Body of pancreas (tissue), 4 donors: ENCODE results near the gene STPG4. TPM values are rescaled to one million over a fixed set of nuclear protein-coding genes. Genes with fewer than 3 reads are reported as not detected.

Source experiments
- ATAC-seq: fragments of 150-250 bp; one replicate; pipeline ENCODE4 v1.9.1; 2016
- DNase-seq, 4 donors: peaks; one replicate each; pipeline ENCODE4 v3.0.0-alpha.2; 2019
- H3K27ac ChIP-seq, 4 donors: fragments of 200-600 bp; sonication (generic); 1 replicate in 3 of 4; 2 replicates in 1 of 4; pipeline versions ENCODE4 v1.5.1 to v1.6.1; 2016 to 2019; ENCODE audit warnings: mild to moderate bottlenecking in 1 of 4, mixed read lengths in 1 of 4, moderate library complexity in 1 of 4
- H3K27me3 ChIP-seq, 2 donors: fragments of 200-600 bp; sonication (generic); one replicate each; pipeline ENCODE4 v1.6.0; 2016; ENCODE audit warnings: mild to moderate bottlenecking in 1 of 2
- H3K36me3 ChIP-seq, 2 donors: fragments of 200-600 bp; sonication (generic); replicated peaks in 1 of 2; 2 replicates each; pipeline ENCODE4 v1.5.1; 2016; ENCODE audit warnings: low read depth in 2 of 2; ENCODE audit not compliant: insufficient read depth in 1 of 2
- H3K4me1 ChIP-seq: fragments of 200-600 bp; sonication (generic); one replicate; pipeline ENCODE4 v1.6.0; 2016
- H3K4me3 ChIP-seq, 2 donors: fragments of 200-600 bp; sonication (generic); 1 replicate in 1 of 2; 2 replicates in 1 of 2; pipeline ENCODE4 v1.5.1; 2016 to 2019
- H3K9me3 ChIP-seq, 3 donors: fragments of 200-600 bp; sonication (generic); 1 replicate in 2 of 3; 2 replicates in 1 of 3; pipeline ENCODE4 v1.5.1; 2016
- CTCF ChIP-seq, 7 experiments: fragments of 450-650 bp in 4 of 7; fragments of 200-600 bp in 3 of 7; sonication (generic) in 3 of 7; IDR thresholded peaks; one replicate each; pipeline ENCODE4 v1.5.1; 2016 to 2019; ENCODE audit warnings: antibody characterized with exemption in 7 of 7
- POLR2A ChIP-seq, 3 donors: fragments of 450-650 bp; IDR thresholded peaks; one replicate each; pipeline ENCODE4 v1.6.1; 2016; ENCODE audit warnings: antibody characterized with exemption in 3 of 3, mild to moderate bottlenecking in 2 of 3
- WGBS, 2 donors: methylation state at CpG; one replicate each; pipeline ENCODE4 v1.1.5; 2017; 5-methylcytosine and 5-hydroxymethylcytosine counted together
- intact Hi-C: fragments of 100-400 bp; cut with DNase I; formaldehyde crosslinking; loops from one replicate; pipeline ENCODE4 v1.15.1; 2023
- total RNA-seq, 2 donors: library from RNA; depleted of rRNA; stranded (reverse); fragments of >200 nt; gene quantifications; one replicate each; pipeline ENCODE4 v1.1.0, GENCODE V29; 2016

STPG4 gene
- total RNA-seq, 2 donors from 2014 or later, result not detected

GRCh38 chr2:47054036-47054555 lies 101.0 kb downstream of the STPG4 start:
- Histone ChIP-seq H3K27me3 (no peaks in the 10 kb centered on the region), H3K9me3 (no peaks in the 10 kb centered on the region), H3K4me3 (no peak overlapping the region), H3K4me1 (peaks cover 7% of the 10 kb centered on the region), H3K27ac (no peak overlapping the region), H3K36me3 (peaks cover 4 to 10% of the 10 kb centered on the region in 2 donors)
- TF ChIP-seq CTCF (IDR thresholded peaks at IDR 0.05) (no peak), POLR2A (IDR thresholded peaks at IDR 0.05) (no peak)
- WGBS, 2 donors, result 74 to 84% methylated on average over 7 of the region's 7 CpGs
- DNase-seq (no peak), ATAC-seq (no peak)
- intact Hi-C loops, result no loop called here

GRCh38 chr2:47052847-47053246 lies 102.3 kb downstream of the STPG4 start:
- no peaks in the 10 kb centered on the region for H3K27me3 ChIP-seq
- H3K4me3 ChIP-seq, result no peak overlapping the region
- H3K4me1 ChIP-seq, result peaks cover 7% of the 10 kb centered on the region
- DNase-seq (no peak), ATAC-seq (no peak)
- no peaks in the 10 kb centered on the region for H3K9me3 ChIP-seq
- peaks cover 4 to 10% of the 10 kb centered on the region in 2 donors for H3K36me3 ChIP-seq
- intact Hi-C loops, result no loop called here
- 82 to 87% methylated on average over 7 of the region's 7 CpGs for WGBS, 2 donors
- no peak overlapping the region for H3K27ac ChIP-seq
- TF ChIP-seq POLR2A (IDR thresholded peaks at IDR 0.05), result no peak

- intact Hi-C loops, result no loop called here
- no peaks in the 10 kb centered on the region for H3K9me3 ChIP-seq
- DNase-seq (no peak), ATAC-seq (no peak)
- H3K4me3 ChIP-seq, result no peak overlapping the region
- no peaks in the 10 kb centered on the region for H3K27me3 ChIP-seq
- TF ChIP-seq POLR2A (IDR thresholded peaks at IDR 0.05), result no peak
- no peak for TF ChIP-seq CTCF (IDR thresholded peaks at IDR 0.05)
- peaks cover 7% of the 10 kb centered on the region for H3K4me1 ChIP-seq
- WGBS, 2 donors, result 100% methylated on average over 5 to 7 of the region's 12 CpGs
- peaks cover 4 to 17% of the 10 kb centered on the region in 2 donors for H3K36me3 ChIP-seq
- no peak overlapping the region for H3K27ac ChIP-seq
Observed at GRCh38 chr2:47051562-47051961, 103.5 kb downstream of the STPG4 start.

GRCh38 chr2:47050762-47051161 lies 104.3 kb downstream of the STPG4 start:
- DNase-seq (no peak), ATAC-seq (no peak)
- Histone ChIP-seq H3K27ac (no peak overlapping the region), H3K4me1 (peaks cover under 1% of the 10 kb centered on the region), H3K9me3 (no peaks in the 10 kb centered on the region), H3K4me3 (no peak overlapping the region), H3K27me3 (no peaks in the 10 kb centered on the region), H3K36me3 (peaks cover 4 to 18% of the 10 kb centered on the region in 2 donors)
- intact Hi-C loops, result no loop called here
- WGBS, 2 donors, result 94 to 98% methylated on average over 4 of the region's 4 CpGs
- no peak for TF ChIP-seq CTCF (IDR thresholded peaks at IDR 0.05)
- no peak for TF ChIP-seq POLR2A (IDR thresholded peaks at IDR 0.05)

- TF ChIP-seq CTCF (IDR thresholded peaks at IDR 0.05), result no peak
- no peak for TF ChIP-seq POLR2A (IDR thresholded peaks at IDR 0.05)
- no peaks in the 10 kb centered on the region for H3K4me1 ChIP-seq
- peaks cover 4 to 17% of the 10 kb centered on the region in 2 donors for H3K36me3 ChIP-seq
- no peaks in the 10 kb centered on the region for H3K27me3 ChIP-seq
- ATAC-seq, result no peak
- intact Hi-C loops, result no loop called here
- no peak overlapping the region for H3K4me3 ChIP-seq
- no peaks in the 10 kb centered on the region for H3K9me3 ChIP-seq
- no peak for DNase-seq
- 73 to 84% methylated on average over 3 to 6 of the region's 6 CpGs for WGBS, 2 donors
- no peak overlapping the region for H3K27ac ChIP-seq
Observed at GRCh38 chr2:47050021-47050760, 104.9 kb downstream of the STPG4 start.
